ENCODE data around the gene SEPTIN5. TPM values are rescaled to one million over a fixed set of nuclear protein-coding genes. Genes with fewer than 3 reads are reported as not detected.

SEPTIN5 gene
- polyA plus RNA-seq, 4 donors: 2.2 to 10.2 (median 6.1) TPM

GRCh38 chr22:19719050-19719482 lies 4.8 kb downstream of the SEPTIN5 start:
- Histone ChIP-seq H3K27me3 (ENCODE audit: control insufficient read depth in 3 of 3, insufficient read depth in 3 of 3, low read length in 3 of 3) (peaks cover 9 to 66% (median 12%) of the 10 kb centered on the region in 3 donors), H3K4me3 (ENCODE audit: low read depth in 1 of 3, low read length in 3 of 3) (peak overlapping the region in 2 of 3 donors; percentile 24)
- WGBS, 3 donors: 5 to 18% (median 15%) methylated on average over 21 to 31 of the region's 31 CpGs

GRCh38 chr22:19719488-19720021 lies 5.3 kb downstream of the SEPTIN5 start:
- H3K4me1 ChIP-seq (ENCODE audit: control insufficient read depth in 3 of 3, insufficient read depth in 2 of 3, low read depth in 1 of 3, low read length in 2 of 3): peaks cover 0 to 10% (median 0%) of the 10 kb centered on the region in 3 donors
- DNase-seq (no peak), FAIRE-seq (no peak)
- no peaks in the 10 kb centered on the region for H3K9me3 ChIP-seq (ENCODE audit: control insufficient read depth in 2 of 2, insufficient read depth in 1 of 2, low read depth in 1 of 2, low read length in 1 of 2)
- peaks cover 9 to 69% (median 17%) of the 10 kb centered on the region in 3 donors for H3K27me3 ChIP-seq (ENCODE audit: control insufficient read depth in 3 of 3, insufficient read depth in 3 of 3, low read length in 3 of 3)
- WGBS, 3 donors: 70 to 81% (median 76%) methylated on average over 12 of the region's 12 CpGs
- H3K4me3 ChIP-seq (ENCODE audit: low read depth in 1 of 3, low read length in 3 of 3): no peak overlapping the region
- peaks cover 0 to 23% (median 0%) of the 10 kb centered on the region in 3 donors for H3K36me3 ChIP-seq (ENCODE audit: control insufficient read depth in 3 of 3, insufficient read depth in 2 of 3, low read depth in 1 of 3, low read length in 3 of 3)
- H3K27ac ChIP-seq (ENCODE audit: low read depth in 1 of 3, low read length in 2 of 3): no peak overlapping the region

More at GRCh38 chr22:19719050-19719482, 4.8 kb downstream of the SEPTIN5 start:
- Histone ChIP-seq H3K9me3 (ENCODE audit: control insufficient read depth in 2 of 2, insufficient read depth in 1 of 2, low read depth in 1 of 2, low read length in 1 of 2) (no peaks in the 10 kb centered on the region), H3K4me1 (ENCODE audit: control insufficient read depth in 3 of 3, insufficient read depth in 2 of 3, low read depth in 1 of 3, low read length in 2 of 3) (peaks cover 0 to 10% (median 0%) of the 10 kb centered on the region in 3 donors), H3K36me3 (ENCODE audit: control insufficient read depth in 3 of 3, insufficient read depth in 2 of 3, low read depth in 1 of 3, low read length in 3 of 3) (peaks cover 0 to 23% (median 0%) of the 10 kb centered on the region in 3 donors), H3K27ac (ENCODE audit: low read depth in 1 of 3, low read length in 2 of 3) (no peak overlapping the region)
- FAIRE-seq (no peak), DNase-seq (no peak)

DNA sequence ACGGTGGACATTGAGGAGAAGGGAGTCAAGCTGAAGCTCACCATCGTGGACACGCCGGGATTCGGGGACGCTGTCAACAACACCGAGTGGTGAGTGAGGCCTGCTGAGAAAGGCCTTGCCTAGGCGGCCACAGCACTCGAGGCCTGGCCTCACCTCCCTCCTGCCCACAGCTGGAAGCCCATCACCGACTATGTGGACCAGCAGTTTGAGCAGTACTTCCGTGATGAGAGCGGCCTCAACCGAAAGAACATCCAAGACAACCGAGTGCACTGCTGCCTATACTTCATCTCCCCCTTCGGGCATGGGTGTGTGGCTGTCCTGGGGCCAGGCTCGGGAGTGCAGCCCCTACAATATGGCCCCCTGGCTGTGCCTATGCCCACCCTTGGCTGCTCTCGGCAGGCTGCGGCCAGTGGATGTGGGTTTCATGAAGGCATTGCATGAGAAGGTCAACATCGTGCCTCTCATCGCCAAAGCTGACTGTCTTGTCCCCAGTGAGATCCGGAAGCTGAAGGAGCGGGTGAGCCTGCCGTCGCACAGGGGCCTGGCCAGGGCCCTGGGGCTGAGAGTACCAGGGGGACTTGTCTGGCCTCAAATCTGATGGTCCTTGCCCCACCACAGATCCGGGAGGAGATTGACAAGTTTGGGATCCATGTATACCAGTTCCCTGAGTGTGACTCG lies 6.0 kb downstream of the SEPTIN5 start:
- FAIRE-seq (no peak), DNase-seq (no peak)
- H3K27ac ChIP-seq (ENCODE audit: low read depth in 1 of 3, low read length in 2 of 3): no peak overlapping the region
- H3K4me1 ChIP-seq (ENCODE audit: control insufficient read depth in 3 of 3, insufficient read depth in 2 of 3, low read depth in 1 of 3, low read length in 2 of 3): peaks cover 0 to 10% (median 0%) of the 10 kb centered on the region in 3 donors
- peaks cover 14 to 74% (median 19%) of the 10 kb centered on the region in 3 donors for H3K27me3 ChIP-seq (ENCODE audit: control insufficient read depth in 3 of 3, insufficient read depth in 3 of 3, low read length in 3 of 3)
- peaks cover 0 to 23% (median 0%) of the 10 kb centered on the region in 3 donors for H3K36me3 ChIP-seq (ENCODE audit: control insufficient read depth in 3 of 3, insufficient read depth in 2 of 3, low read depth in 1 of 3, low read length in 3 of 3)
- no peaks in the 10 kb centered on the region for H3K9me3 ChIP-seq (ENCODE audit: control insufficient read depth in 2 of 2, insufficient read depth in 1 of 2, low read depth in 1 of 2, low read length in 1 of 2)
- H3K4me3 ChIP-seq (ENCODE audit: low read depth in 1 of 3, low read length in 3 of 3): no peak overlapping the region
- WGBS, 3 donors: 85 to 92% (median 87%) methylated on average over 26 of the region's 26 CpGs

DNA sequence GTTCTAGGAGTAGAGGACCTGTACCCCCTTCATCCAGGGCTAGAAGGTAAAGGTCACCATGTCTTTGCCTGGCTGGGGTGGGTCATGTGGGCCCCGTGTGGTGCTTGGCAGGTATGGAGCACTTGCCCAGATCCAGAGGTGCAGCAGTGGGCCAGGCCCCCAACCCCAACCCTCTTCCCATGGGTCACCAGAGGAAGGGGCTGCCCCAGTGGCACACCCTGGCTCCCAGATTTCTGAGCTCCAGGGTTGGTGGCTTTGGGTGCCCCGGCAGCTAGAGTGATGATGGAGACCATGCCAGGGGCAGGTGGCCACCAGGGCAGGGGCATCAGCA lies 6.7 kb downstream of the SEPTIN5 start:
- DNase-seq: no peak
- 54 to 88% (median 70%) methylated on average over 2 of the region's 2 CpGs for whole genome bisulfite sequencing, 3 donors
- peaks cover 0 to 10% (median 0%) of the 10 kb centered on the region in 3 donors for H3K4me1 ChIP-seq (ENCODE audit: control insufficient read depth in 3 of 3, insufficient read depth in 2 of 3, low read depth in 1 of 3, low read length in 2 of 3)
- peaks cover 0 to 23% (median 0%) of the 10 kb centered on the region in 3 donors for H3K36me3 ChIP-seq (ENCODE audit: control insufficient read depth in 3 of 3, insufficient read depth in 2 of 3, low read depth in 1 of 3, low read length in 3 of 3)
- no peak overlapping the region for H3K27ac ChIP-seq (ENCODE audit: low read depth in 1 of 3, low read length in 2 of 3)
- H3K9me3 ChIP-seq (ENCODE audit: control insufficient read depth in 2 of 2, insufficient read depth in 1 of 2, low read depth in 1 of 2, low read length in 1 of 2): no peaks in the 10 kb centered on the region
- H3K27me3 ChIP-seq (ENCODE audit: control insufficient read depth in 3 of 3, insufficient read depth in 3 of 3, low read length in 3 of 3): peaks cover 12 to 70% (median 19%) of the 10 kb centered on the region in 3 donors
- FAIRE-seq: no peak
- no peak overlapping the region for H3K4me3 ChIP-seq (ENCODE audit: low read depth in 1 of 3, low read length in 3 of 3)

DNA sequence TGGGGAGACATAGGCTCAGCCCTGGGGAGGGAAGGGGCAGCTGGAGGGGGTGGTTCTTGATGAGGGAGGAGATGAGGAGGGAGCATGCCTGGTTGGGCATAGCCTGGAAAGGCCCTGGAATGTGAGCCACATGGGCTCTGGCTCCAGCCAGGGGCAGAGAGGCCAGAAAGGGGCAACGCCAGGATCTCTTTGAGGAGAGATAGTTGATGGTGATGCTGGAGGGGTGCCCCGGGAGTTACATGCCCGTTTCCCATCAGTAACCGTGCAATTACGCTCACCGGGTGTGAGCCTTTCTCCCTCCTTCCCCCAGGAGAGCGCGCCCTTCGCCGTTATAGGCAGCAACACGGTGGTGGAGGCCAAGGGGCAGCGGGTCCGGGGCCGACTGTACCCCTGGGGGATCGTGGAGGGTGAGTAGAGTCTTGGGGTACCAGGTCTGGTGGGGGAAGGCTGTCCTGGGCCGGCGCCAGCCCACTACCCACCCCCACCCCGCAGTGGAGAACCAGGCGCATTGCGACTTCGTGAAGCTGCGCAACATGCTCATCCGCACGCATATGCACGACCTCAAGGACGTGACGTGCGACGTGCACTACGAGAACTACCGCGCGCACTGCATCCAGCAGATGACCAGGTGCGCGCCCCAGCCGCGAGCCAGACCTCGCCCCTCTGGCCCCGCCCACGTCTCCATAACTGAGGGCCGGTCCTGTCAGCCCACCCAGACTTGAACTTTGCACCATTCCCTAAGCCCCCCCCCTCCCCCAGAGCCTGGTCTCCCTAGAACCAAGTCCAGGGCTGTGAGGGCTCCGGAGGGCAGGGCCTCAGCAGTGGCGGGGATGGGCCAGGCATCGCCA lies 7.3 kb downstream of the SEPTIN5 start:
- no peak overlapping the region for H3K27ac ChIP-seq (ENCODE audit: low read depth in 1 of 3, low read length in 2 of 3)
- H3K36me3 ChIP-seq (ENCODE audit: control insufficient read depth in 3 of 3, insufficient read depth in 2 of 3, low read depth in 1 of 3, low read length in 3 of 3): peaks cover 0 to 23% (median 0%) of the 10 kb centered on the region in 3 donors
- peaks cover 0 to 10% (median 0%) of the 10 kb centered on the region in 3 donors for H3K4me1 ChIP-seq (ENCODE audit: control insufficient read depth in 3 of 3, insufficient read depth in 2 of 3, low read depth in 1 of 3, low read length in 2 of 3)
- 40 to 67% (median 53%) methylated on average over 42 to 44 of the region's 44 CpGs for WGBS, 3 donors
- peaks cover 12 to 66% (median 19%) of the 10 kb centered on the region in 3 donors for H3K27me3 ChIP-seq (ENCODE audit: control insufficient read depth in 3 of 3, insufficient read depth in 3 of 3, low read length in 3 of 3)
- H3K4me3 ChIP-seq (ENCODE audit: low read depth in 1 of 3, low read length in 3 of 3): no peak overlapping the region
- no peak for FAIRE-seq
- no peak for DNase-seq
- H3K9me3 ChIP-seq (ENCODE audit: control insufficient read depth in 2 of 2, insufficient read depth in 1 of 2, low read depth in 1 of 2, low read length in 1 of 2): no peaks in the 10 kb centered on the region

- H3K4me1 ChIP-seq (ENCODE audit: control insufficient read depth in 3 of 3, insufficient read depth in 2 of 3, low read depth in 1 of 3, low read length in 2 of 3): peaks cover 0 to 10% (median 0%) of the 10 kb centered on the region in 3 donors
- H3K4me3 ChIP-seq (ENCODE audit: low read depth in 1 of 3, low read length in 3 of 3): no peak overlapping the region
- 21 to 59% (median 46%) methylated on average over 49 to 60 of the region's 60 CpGs for WGBS, 3 donors
- peaks cover 12 to 63% (median 19%) of the 10 kb centered on the region in 3 donors for H3K27me3 ChIP-seq (ENCODE audit: control insufficient read depth in 3 of 3, insufficient read depth in 3 of 3, low read length in 3 of 3)
- no peak overlapping the region for H3K27ac ChIP-seq (ENCODE audit: low read depth in 1 of 3, low read length in 2 of 3)
- FAIRE-seq (no peak), DNase-seq (no peak)
- H3K36me3 ChIP-seq (ENCODE audit: control insufficient read depth in 3 of 3, insufficient read depth in 2 of 3, low read depth in 1 of 3, low read length in 3 of 3): peaks cover 0 to 23% (median 0%) of the 10 kb centered on the region in 3 donors
- H3K9me3 ChIP-seq (ENCODE audit: control insufficient read depth in 2 of 2, insufficient read depth in 1 of 2, low read depth in 1 of 2, low read length in 1 of 2): no peaks in the 10 kb centered on the region
Observed at GRCh38 chr22:19722178-19722981, 8.1 kb downstream of the SEPTIN5 start.

- peaks cover 0 to 23% (median 0%) of the 10 kb centered on the region in 3 donors for H3K36me3 ChIP-seq (ENCODE audit: control insufficient read depth in 3 of 3, insufficient read depth in 2 of 3, low read depth in 1 of 3, low read length in 3 of 3)
- FAIRE-seq: no peak
- H3K4me3 ChIP-seq (ENCODE audit: low read depth in 1 of 3, low read length in 3 of 3): no peak overlapping the region
- no peak overlapping the region for H3K27ac ChIP-seq (ENCODE audit: low read depth in 1 of 3, low read length in 2 of 3)
- H3K27me3 ChIP-seq (ENCODE audit: control insufficient read depth in 3 of 3, insufficient read depth in 3 of 3, low read length in 3 of 3): peaks cover 12 to 63% (median 19%) of the 10 kb centered on the region in 3 donors
- H3K9me3 ChIP-seq (ENCODE audit: control insufficient read depth in 2 of 2, insufficient read depth in 1 of 2, low read depth in 1 of 2, low read length in 1 of 2): no peaks in the 10 kb centered on the region
- WGBS, 3 donors: 16 to 42% (median 29%) methylated on average over 15 of the region's 15 CpGs
- peaks cover 0 to 6% (median 0%) of the 10 kb centered on the region in 3 donors for H3K4me1 ChIP-seq (ENCODE audit: control insufficient read depth in 3 of 3, insufficient read depth in 2 of 3, low read depth in 1 of 3, low read length in 2 of 3)
- DNase-seq: no peak
Observed at GRCh38 chr22:19722982-19723231, 8.6 kb downstream of the SEPTIN5 start.

All from small intestine (tissue), 7 donors.